HCT116 (cell line): ENCODE data around the gene ZBTB20. TPM values are rescaled to one million over a fixed set of nuclear protein-coding genes. Genes with fewer than 3 reads are reported as not detected.

Experiments
- ATAC-seq: fragments of 200-7000 bp; cut with Tn5 transposase; 2 replicates; pipeline ENCODE4 v1.9.1; 2020; ENCODE audit warnings: mild to moderate bottlenecking, moderate library complexity
- BruUV-seq: library from RNA; stranded (reverse); fragments of 400-500 nt; replicated peaks from 2 replicates; lab custom pipeline; 2021; lab: Mats Ljungman, UMichigan
- CTCF ChIA-PET: fragments of 300-600 bp; sonication (Branson Sonifier 250); formaldehyde crosslinking; loops from one replicate; lab custom pipeline; 2021; ENCODE audit warnings: antibody characterized with exemption; lab: Charles Lee
- POLR2A ChIA-PET: fragments of 300-600, 350-600 bp; sonication (Branson Sonifier 250); formaldehyde crosslinking; loops from one replicate; lab custom pipeline; 2021; ENCODE audit warnings: antibody characterized with exemption; lab: Charles Lee
- RAD21 ChIA-PET, 2 experiments: fragments of 300-600 bp; sonication (Branson Sonifier 250); formaldehyde crosslinking; loops; one replicate each; lab custom pipeline; 2023; ENCODE audit warnings: low total read pairs in 2 of 2; ENCODE audit not compliant: uncharacterized antibody in 2 of 2, unreplicated experiment in 2 of 2, low non-redundant PET in 1 of 2; lab: Charles Lee
- DNase-seq: peaks from one replicate; pipeline ENCODE4 v3.0.0-alpha.2; 2010; ENCODE audit warnings: low read depth, low spot score
- H2AFZ ChIP-seq: fragments of 200-600 bp; shearing (Covaris generic), sonication (generic); 2 replicates; pipeline ENCODE4 v1.6.1; 2017; ENCODE audit warnings: low read depth, mixed run types, mixed read lengths, antibody characterized with exemption, low read length; ENCODE audit not compliant: poor library complexity, severe bottlenecking
- H3K27ac ChIP-seq: 2 replicates; pipeline ENCODE4 v1.5.1; 2012; ENCODE audit warnings: low read depth, low read length
- H3K27me3 ChIP-seq: fragments of 200-600 bp; sonication (generic); 2 replicates; pipeline ENCODE4 v1.6.1; 2016; ENCODE audit warnings: mixed run types, low read length, mixed read lengths; ENCODE audit not compliant: insufficient read depth
- H3K36me3 ChIP-seq, 2 experiments: fragments of 200-500 bp in 1 of 2; fragments of 200-600 bp in 1 of 2; sonication (Bioruptor generic) in 1 of 2; sonication (generic) in 1 of 2; 2 replicates each; pipeline versions ENCODE4 v1.5.1 to v1.6.1; 2014 to 2016; ENCODE audit warnings: low read length in 2 of 2, inconsistent platforms in 1 of 2, mixed read lengths in 1 of 2, mixed run types in 1 of 2; ENCODE audit not compliant: insufficient read depth in 2 of 2, control insufficient read depth in 1 of 2
- H3K4me1 ChIP-seq, 2 experiments: fragments of 200-600 bp in 1 of 2; sonication (generic) in 1 of 2; 2 replicates each; pipeline versions ENCODE4 v1.5.1 to v1.6.1; 2012 to 2017; ENCODE audit warnings: low read length in 2 of 2, inconsistent platforms in 1 of 2, mild to moderate bottlenecking in 1 of 2, mixed read lengths in 1 of 2, mixed run types in 1 of 2, moderate library complexity in 1 of 2; ENCODE audit not compliant: insufficient read depth in 2 of 2, control insufficient read depth in 1 of 2
- H3K4me2 ChIP-seq: fragments of 200-600 bp; sonication (generic); 2 replicates; pipeline ENCODE4 v1.6.1; 2017; ENCODE audit warnings: mixed run types, low read length, mixed read lengths
- H3K4me3 ChIP-seq, 2 experiments: fragments of 200-600 bp in 1 of 2; sonication (generic) in 1 of 2; replicated peaks in 1 of 2; 2 replicates each; pipeline ENCODE4 v1.5.1; 2011 to 2016; ENCODE audit warnings: low read length in 2 of 2, control low read depth in 1 of 2, low read depth in 1 of 2, mild to moderate bottlenecking in 1 of 2, mixed read lengths in 1 of 2, mixed run types in 1 of 2
- H3K79me2 ChIP-seq: fragments of 200-600 bp; sonication (generic); 2 replicates; pipeline ENCODE4 v1.6.1; 2017; ENCODE audit warnings: mild to moderate bottlenecking, mixed run types, low read length, moderate library complexity, mixed read lengths; ENCODE audit not compliant: insufficient read depth
- H3K9ac ChIP-seq: fragments of 200-600 bp; sonication (generic); 2 replicates; pipeline ENCODE4 v1.6.1; 2016; ENCODE audit warnings: low read length, mixed read lengths
- H3K9me2 ChIP-seq: fragments of 200-600 bp; sonication (generic), shearing (Covaris generic); 2 replicates; pipeline ENCODE4 v1.6.1; 2017; ENCODE audit warnings: mixed run types, mild to moderate bottlenecking, moderate library complexity; ENCODE audit not compliant: insufficient read depth
- H3K9me3 ChIP-seq, 2 experiments: fragments of 200-500 bp in 1 of 2; fragments of 200-600 bp in 1 of 2; sonication (Bioruptor generic) in 1 of 2; sonication (generic) in 1 of 2; 2 replicates each; pipeline ENCODE4 v1.6.1; 2014 to 2017; ENCODE audit warnings: low read length in 2 of 2, mixed read lengths in 2 of 2, inconsistent platforms in 1 of 2, low read depth in 1 of 2, mild to moderate bottlenecking in 1 of 2, mixed run types in 1 of 2, moderate library complexity in 1 of 2; ENCODE audit not compliant: control insufficient read depth in 1 of 2, insufficient read depth in 1 of 2
- H4K20me1 ChIP-seq: fragments of 200-600 bp; sonication (generic), shearing (Covaris generic); 2 replicates; pipeline ENCODE4 v1.6.1; 2017; ENCODE audit warnings: mixed run types, mild to moderate bottlenecking, moderate library complexity; ENCODE audit not compliant: insufficient read depth
- CEBPB ChIP-seq: IDR thresholded peaks from 2 replicates; pipeline ENCODE4 v1.6.1; 2012; ENCODE audit warnings: low read depth
- EGR1 ChIP-seq: IDR thresholded peaks from 2 replicates; pipeline ENCODE4 v1.6.1; 2012; ENCODE audit warnings: low read depth
- ELF1 ChIP-seq: IDR thresholded peaks from 2 replicates; pipeline ENCODE4 v1.6.1; 2012; ENCODE audit warnings: low read depth, borderline replicate concordance
- EZH2 ChIP-seq: fragments of 200-600 bp; sonication (generic); IDR thresholded peaks from 2 replicates; pipeline ENCODE4 v1.6.1; 2017; ENCODE audit warnings: antibody characterized with exemption, mixed run types
- EZH2phosphoT487 ChIP-seq: fragments of 200-600 bp; IDR thresholded peaks from 2 replicates; pipeline ENCODE4 v1.6.1; 2018; ENCODE audit warnings: antibody characterized with exemption, borderline replicate concordance
- FOSL1 ChIP-seq: IDR thresholded peaks from 2 replicates; pipeline ENCODE4 v1.6.1; 2012; ENCODE audit warnings: low read depth
- JUND ChIP-seq: IDR thresholded peaks from 2 replicates; pipeline ENCODE4 v1.6.1; 2012
- SIN3A ChIP-seq: IDR thresholded peaks from 2 replicates; pipeline ENCODE4 v1.6.1; 2012; ENCODE audit warnings: low read depth
- SP1 ChIP-seq: IDR thresholded peaks from 2 replicates; pipeline ENCODE4 v1.6.1; 2012; ENCODE audit warnings: low read depth
- SRF ChIP-seq: IDR thresholded peaks from 2 replicates; pipeline ENCODE4 v1.6.1; 2012; ENCODE audit warnings: low read depth
- YY1 ChIP-seq: IDR thresholded peaks from 2 replicates; pipeline ENCODE4 v1.6.1; 2011; ENCODE audit warnings: low read length, low read depth, moderate library complexity, mild to moderate bottlenecking; ENCODE audit not compliant: insufficient replicate concordance; ENCODE audit errors: extremely low read depth
- ZNF274 ChIP-seq: fragments of 200-500 bp; sonication (Bioruptor generic); IDR thresholded peaks from 2 replicates; pipeline ENCODE4 v1.6.1; 2014; ENCODE audit warnings: mild to moderate bottlenecking, low read depth, low read length, inconsistent platforms
- intact Hi-C: fragments of 100-400 bp; cut with micrococcal nuclease; formaldehyde crosslinking; loops from 2 replicates; pipeline ENCODE4 v1.10.0; 2022
- total RNA-seq: library from RNA; stranded (reverse); gene quantifications from one replicate; pipeline ENCODE4 v1.2.1, GENCODE V29; 2021; ENCODE audit not compliant: unreplicated experiment
- TF ChIP-seq, protein P1 (sequence below): IDR thresholded peaks from 2 replicates; pipeline ENCODE4 v1.6.1; 2012
- TF ChIP-seq, protein P2 (sequence below): IDR thresholded peaks from 2 replicates; pipeline ENCODE4 v1.6.1; 2011; ENCODE audit warnings: mild to moderate bottlenecking, low read length, moderate library complexity; ENCODE audit not compliant: insufficient replicate concordance; ENCODE audit errors: extremely low read depth
- TF ChIP-seq, protein P3 (sequence below), 3 experiments: fragments of 200-600 bp in 1 of 3; sonication (generic) in 1 of 3; IDR thresholded peaks in 2 of 3; conservative IDR thresholded peaks in 1 of 3; 2 replicates each; pipeline ENCODE4 v1.5.1; 2012 to 2017; ENCODE audit warnings: low read depth in 2 of 3, low read length in 2 of 3, antibody characterized with exemption in 1 of 3, borderline replicate concordance in 1 of 3, control low read depth in 1 of 3, mild to moderate bottlenecking in 1 of 3, mixed read lengths in 1 of 3, mixed run types in 1 of 3, moderate library complexity in 1 of 3; ENCODE audit not compliant: insufficient read depth in 1 of 3
- TF ChIP-seq, protein P4 (sequence below): IDR thresholded peaks from 2 replicates; pipeline ENCODE4 v1.6.1; 2012; ENCODE audit warnings: low read depth

ZBTB20 gene
- total RNA-seq, 1 experiment from 2014 or later, result 42.1 TPM

DNA sequence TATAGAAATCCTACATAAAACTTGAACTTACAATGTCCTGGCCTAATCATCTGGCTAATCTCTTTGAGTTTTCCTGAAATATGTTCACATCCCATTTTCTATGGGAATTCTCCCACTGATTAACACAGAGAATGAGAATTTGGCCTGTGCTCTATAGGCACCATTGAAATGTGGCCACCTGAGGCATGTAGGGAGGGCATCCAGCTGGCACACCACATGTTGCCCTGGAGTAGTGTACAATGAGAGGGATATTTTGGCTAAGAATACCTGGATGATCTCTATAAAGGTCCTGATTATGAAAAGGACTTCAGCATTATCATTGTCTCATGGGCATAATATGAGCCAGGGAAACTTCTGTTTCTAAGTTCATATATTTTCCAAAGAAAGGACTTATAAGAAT, 324.0 kb downstream of the ZBTB20 start:
- no TSS peak for BruUV-seq
- no peak overlapping the region for H3K27ac ChIP-seq
- H3K79me2 ChIP-seq, result no peaks in the 10 kb centered on the region
- no peaks in the 10 kb centered on the region for H3K36me3 ChIP-seq
- H3K9me2 ChIP-seq, result no peaks in the 10 kb centered on the region
- no peak for DNase-seq
- no peak overlapping the region for H3K4me2 ChIP-seq
- POLR2A ChIA-PET, result no interaction called here
- no peak for TF ChIP-seq SRF
- no peak for TF ChIP-seq YY1
- no peak for TF ChIP-seq FOSL1
- TF ChIP-seq ELF1, result no peak
- TF ChIP-seq EZH2phosphoT487, result no peak
- no peak for TF ChIP-seq SP1
- no peak for TF ChIP-seq ZNF274
- TF ChIP-seq, protein P1, sequence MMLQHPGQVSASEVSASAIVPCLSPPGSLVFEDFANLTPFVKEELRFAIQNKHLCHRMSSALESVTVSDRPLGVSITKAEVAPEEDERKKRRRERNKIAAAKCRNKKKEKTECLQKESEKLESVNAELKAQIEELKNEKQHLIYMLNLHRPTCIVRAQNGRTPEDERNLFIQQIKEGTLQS, result no peak
- no peak for TF ChIP-seq SIN3A
- no peak for TF ChIP-seq EZH2
- TF ChIP-seq, protein P2, sequence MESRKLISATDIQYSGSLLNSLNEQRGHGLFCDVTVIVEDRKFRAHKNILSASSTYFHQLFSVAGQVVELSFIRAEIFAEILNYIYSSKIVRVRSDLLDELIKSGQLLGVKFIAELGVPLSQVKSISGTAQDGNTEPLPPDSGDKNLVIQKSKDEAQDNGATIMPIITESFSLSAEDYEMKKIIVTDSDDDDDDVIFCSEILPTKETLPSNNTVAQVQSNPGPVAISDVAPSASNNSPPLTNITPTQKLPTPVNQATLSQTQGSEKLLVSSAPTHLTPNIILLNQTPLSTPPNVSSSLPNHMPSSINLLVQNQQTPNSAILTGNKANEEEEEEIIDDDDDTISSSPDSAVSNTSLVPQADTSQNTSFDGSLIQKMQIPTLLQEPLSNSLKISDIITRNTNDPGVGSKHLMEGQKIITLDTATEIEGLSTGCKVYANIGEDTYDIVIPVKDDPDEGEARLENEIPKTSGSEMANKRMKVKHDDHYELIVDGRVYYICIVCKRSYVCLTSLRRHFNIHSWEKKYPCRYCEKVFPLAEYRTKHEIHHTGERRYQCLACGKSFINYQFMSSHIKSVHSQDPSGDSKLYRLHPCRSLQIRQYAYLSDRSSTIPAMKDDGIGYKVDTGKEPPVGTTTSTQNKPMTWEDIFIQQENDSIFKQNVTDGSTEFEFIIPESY, result no peak
- TF ChIP-seq JUND, result no peak
- TF ChIP-seq EGR1, result no peak
- TF ChIP-seq, protein P3, sequence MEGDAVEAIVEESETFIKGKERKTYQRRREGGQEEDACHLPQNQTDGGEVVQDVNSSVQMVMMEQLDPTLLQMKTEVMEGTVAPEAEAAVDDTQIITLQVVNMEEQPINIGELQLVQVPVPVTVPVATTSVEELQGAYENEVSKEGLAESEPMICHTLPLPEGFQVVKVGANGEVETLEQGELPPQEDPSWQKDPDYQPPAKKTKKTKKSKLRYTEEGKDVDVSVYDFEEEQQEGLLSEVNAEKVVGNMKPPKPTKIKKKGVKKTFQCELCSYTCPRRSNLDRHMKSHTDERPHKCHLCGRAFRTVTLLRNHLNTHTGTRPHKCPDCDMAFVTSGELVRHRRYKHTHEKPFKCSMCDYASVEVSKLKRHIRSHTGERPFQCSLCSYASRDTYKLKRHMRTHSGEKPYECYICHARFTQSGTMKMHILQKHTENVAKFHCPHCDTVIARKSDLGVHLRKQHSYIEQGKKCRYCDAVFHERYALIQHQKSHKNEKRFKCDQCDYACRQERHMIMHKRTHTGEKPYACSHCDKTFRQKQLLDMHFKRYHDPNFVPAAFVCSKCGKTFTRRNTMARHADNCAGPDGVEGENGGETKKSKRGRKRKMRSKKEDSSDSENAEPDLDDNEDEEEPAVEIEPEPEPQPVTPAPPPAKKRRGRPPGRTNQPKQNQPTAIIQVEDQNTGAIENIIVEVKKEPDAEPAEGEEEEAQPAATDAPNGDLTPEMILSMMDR (IDR thresholded peaks at IDR 0.05 in 2 of 3, conservative IDR thresholded peaks at IDR 0.05 in 1 of 3; ENCODE audit: borderline replicate concordance in 1 of 3, insufficient read depth in 1 of 3, low read depth in 2 of 3, low read length in 2 of 3), result no peak
- TF ChIP-seq, protein P4, sequence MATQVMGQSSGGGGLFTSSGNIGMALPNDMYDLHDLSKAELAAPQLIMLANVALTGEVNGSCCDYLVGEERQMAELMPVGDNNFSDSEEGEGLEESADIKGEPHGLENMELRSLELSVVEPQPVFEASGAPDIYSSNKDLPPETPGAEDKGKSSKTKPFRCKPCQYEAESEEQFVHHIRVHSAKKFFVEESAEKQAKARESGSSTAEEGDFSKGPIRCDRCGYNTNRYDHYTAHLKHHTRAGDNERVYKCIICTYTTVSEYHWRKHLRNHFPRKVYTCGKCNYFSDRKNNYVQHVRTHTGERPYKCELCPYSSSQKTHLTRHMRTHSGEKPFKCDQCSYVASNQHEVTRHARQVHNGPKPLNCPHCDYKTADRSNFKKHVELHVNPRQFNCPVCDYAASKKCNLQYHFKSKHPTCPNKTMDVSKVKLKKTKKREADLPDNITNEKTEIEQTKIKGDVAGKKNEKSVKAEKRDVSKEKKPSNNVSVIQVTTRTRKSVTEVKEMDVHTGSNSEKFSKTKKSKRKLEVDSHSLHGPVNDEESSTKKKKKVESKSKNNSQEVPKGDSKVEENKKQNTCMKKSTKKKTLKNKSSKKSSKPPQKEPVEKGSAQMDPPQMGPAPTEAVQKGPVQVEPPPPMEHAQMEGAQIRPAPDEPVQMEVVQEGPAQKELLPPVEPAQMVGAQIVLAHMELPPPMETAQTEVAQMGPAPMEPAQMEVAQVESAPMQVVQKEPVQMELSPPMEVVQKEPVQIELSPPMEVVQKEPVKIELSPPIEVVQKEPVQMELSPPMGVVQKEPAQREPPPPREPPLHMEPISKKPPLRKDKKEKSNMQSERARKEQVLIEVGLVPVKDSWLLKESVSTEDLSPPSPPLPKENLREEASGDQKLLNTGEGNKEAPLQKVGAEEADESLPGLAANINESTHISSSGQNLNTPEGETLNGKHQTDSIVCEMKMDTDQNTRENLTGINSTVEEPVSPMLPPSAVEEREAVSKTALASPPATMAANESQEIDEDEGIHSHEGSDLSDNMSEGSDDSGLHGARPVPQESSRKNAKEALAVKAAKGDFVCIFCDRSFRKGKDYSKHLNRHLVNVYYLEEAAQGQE, result no peak
- TF ChIP-seq CEBPB, result no peak
- no peak overlapping the region for H2AFZ ChIP-seq
- intact Hi-C loops, result no loop called here
- no peak for ATAC-seq
- CTCF ChIA-PET, result no interaction called here
- H4K20me1 ChIP-seq, result no peaks in the 10 kb centered on the region
- no peak overlapping the region for H3K4me3 ChIP-seq
- no peaks in the 10 kb centered on the region for H3K27me3 ChIP-seq
- RAD21 ChIA-PET, result no interaction called here
- no peak overlapping the region for H3K9ac ChIP-seq
- H3K4me1 ChIP-seq, result no peaks in the 10 kb centered on the region; a peak in 1 of 4 replicates
- no peaks in the 10 kb centered on the region for H3K9me3 ChIP-seq
